Panc1 (cell line): ENCODE results near the gene MDC1. TPM values are rescaled to one million over a fixed set of nuclear protein-coding genes. Genes with fewer than 3 reads are reported as not detected.
"Not testable (repeated sequence)": the region's sequence is repeated elsewhere in the genome, so short reads cannot be mapped to it uniquely, and the experiment has no call there.

Experiments used
- ATAC-seq: fragments of 200-7000 bp; cut with Tn5 transposase; 2 replicates; pipeline ENCODE4 v1.9.1; 2020; ENCODE audit warnings: mild to moderate bottlenecking, moderate library complexity
- BruUV-seq: library from RNA; stranded (reverse); fragments of 400-500 nt; replicated peaks from 2 replicates; lab custom pipeline; 2021; lab: Mats Ljungman, UMichigan
- CTCF ChIA-PET: fragments of 300-600 bp; sonication (Branson Sonifier 250); formaldehyde crosslinking; loops from one replicate; lab custom pipeline; 2022; ENCODE audit warnings: antibody characterized with exemption; lab: Charles Lee
- POLR2A ChIA-PET: fragments of 300-600 bp; sonication (Branson Sonifier 250); formaldehyde crosslinking; loops from one replicate; lab custom pipeline; 2022; ENCODE audit warnings: antibody characterized with exemption; lab: Charles Lee
- DNase-seq: peaks from one replicate; pipeline ENCODE4 v3.0.0-alpha.2; 2010; ENCODE audit warnings: low read depth, low spot score
- H3K27ac ChIP-seq: 2 replicates; pipeline ENCODE4 v1.5.1; 2011; ENCODE audit warnings: mild to moderate bottlenecking, low read length, inconsistent platforms
- H3K27me3 ChIP-seq: fragments of 200-500 bp; sonication (Bioruptor generic); 2 replicates; pipeline ENCODE4 v1.6.0; 2014; ENCODE audit warnings: low read length, inconsistent platforms; ENCODE audit not compliant: control insufficient read depth, insufficient read depth
- H3K36me3 ChIP-seq: fragments of 200-500 bp; sonication (Bioruptor generic); 2 replicates; pipeline ENCODE4 v1.5.1; 2014; ENCODE audit warnings: inconsistent platforms, mild to moderate bottlenecking, low read length, moderate library complexity; ENCODE audit not compliant: control insufficient read depth, insufficient read depth
- H3K4me1 ChIP-seq: 2 replicates; pipeline ENCODE4 v1.5.1; 2011; ENCODE audit warnings: inconsistent platforms, mild to moderate bottlenecking, low read length, moderate library complexity; ENCODE audit not compliant: control insufficient read depth, insufficient read depth
- H3K4me3 ChIP-seq, 2 experiments: 2 replicates each; pipeline ENCODE4 v1.5.1; 2011 to 2012; ENCODE audit warnings: low read depth in 2 of 2, low read length in 2 of 2, mild to moderate bottlenecking in 2 of 2, inconsistent platforms in 1 of 2, moderate library complexity in 1 of 2
- H3K9me3 ChIP-seq: fragments of 200-500 bp; sonication (Bioruptor generic); 2 replicates; pipeline ENCODE4 v1.5.1; 2014; ENCODE audit warnings: low read depth, mild to moderate bottlenecking, inconsistent platforms, low read length, moderate library complexity; ENCODE audit not compliant: control insufficient read depth, insufficient read depth
- CTCF ChIP-seq: fragments of 450-650 bp; IDR thresholded peaks from 2 replicates; pipeline ENCODE4 v1.5.1; 2017; ENCODE audit warnings: mild to moderate bottlenecking
- POLR2AphosphoS5 ChIP-seq: IDR thresholded peaks from 2 replicates; pipeline ENCODE4 v1.6.1; 2012; ENCODE audit warnings: mild to moderate bottlenecking, low read depth, low read length, moderate library complexity
- SIN3A ChIP-seq: IDR thresholded peaks from 2 replicates; pipeline ENCODE4 v1.6.1; 2012; ENCODE audit warnings: low read depth, mild to moderate bottlenecking, low read length, moderate library complexity, borderline replicate concordance; ENCODE audit not compliant: insufficient read depth
- TCF7L2 ChIP-seq: IDR thresholded peaks from 2 replicates; pipeline ENCODE4 v1.6.1; 2011; ENCODE audit warnings: mild to moderate bottlenecking, low read depth, low read length, inconsistent platforms
- in situ Hi-C: cut with HindIII; loops from 2 replicates; pipeline ENCODE4 v1.10.0; 2016; ENCODE audit warnings: low sequenced_read_pairs, low pct_unique_long_range_greater_than_20kb
- intact Hi-C: fragments of 100-400 bp; cut with micrococcal nuclease; formaldehyde crosslinking; loops from one replicate; pipeline ENCODE4 v1.10.0; 2022; ENCODE audit not compliant: unreplicated experiment
- total RNA-seq: library from RNA; stranded (reverse); gene quantifications from one replicate; pipeline ENCODE4 v1.2.1, GENCODE V29; 2021; ENCODE audit not compliant: unreplicated experiment
- TF ChIP-seq, protein P1 (sequence below), 2 experiments: IDR thresholded peaks; 2 replicates each; pipeline ENCODE4 v1.6.1; 2011 to 2012; ENCODE audit warnings: low read depth in 2 of 2, control low read depth in 1 of 2, low read length in 1 of 2, mild to moderate bottlenecking in 1 of 2, moderate library complexity in 1 of 2; ENCODE audit not compliant: insufficient read depth in 1 of 2

The MDC1 gene
- total RNA-seq, 1 experiment from 2014 or later: 68.6 TPM

- H3K4me3 ChIP-seq: peak overlapping the region; percentile 88 to 100
- peak overlapping the region; percentile 82 for H3K27ac ChIP-seq
- POLR2A ChIA-PET: interaction anchor here (0.8 kb wide), 2 partner anchors 17 to 50 kb away, joined by 4 to 8 read pairs; partner anchors contain the start of gene DHX16
- peaks cover 35% of the 10 kb centered on the region for H3K4me1 ChIP-seq
- CTCF ChIA-PET: interaction anchor here (1.6 kb wide), 1 partner anchor 43 kb away, joined by 10 read pairs; no protein-coding TSS in a partner anchor
- no peak for DNase-seq
- in situ Hi-C loops (no loop called here), intact Hi-C loops (loop anchor here (1.0 kb wide), 1 partner anchor 41 kb away; no protein-coding TSS in a partner anchor)
- H3K27me3 ChIP-seq: no peaks in the 10 kb centered on the region
- no peaks in the 10 kb centered on the region for H3K9me3 ChIP-seq
- TF ChIP-seq CTCF (peak; percentile 97), POLR2AphosphoS5 (no peak; the same call in 1 of the 2 replicates)
- peaks cover 29% of the 10 kb centered on the region for H3K36me3 ChIP-seq
- no TSS peak for BruUV-seq
- no peak for ATAC-seq
Observed at GRCh38 chr6:30722280-30723112, 5.4 kb upstream of the MDC1 start.

- H3K36me3 ChIP-seq: peaks cover 29% of the 10 kb centered on the region
- in situ Hi-C loops, H3K9me3 ChIP-seq, BruUV-seq, H3K27me3 ChIP-seq, DNase-seq, ATAC-seq: not testable (repeated sequence)
- H3K4me1 ChIP-seq: peaks cover 35% of the 10 kb centered on the region
- ChIA-PET POLR2A (interaction anchor here (0.8 kb wide), 2 partner anchors 18 to 49 kb away, joined by 4 to 8 read pairs; partner anchors contain the start of gene DHX16), CTCF (interaction anchor here (1.6 kb wide), 1 partner anchor 43 kb away, joined by 10 read pairs; no protein-coding TSS in a partner anchor)
- H3K4me3 ChIP-seq: peak overlapping the region; percentile 88 to 100
- intact Hi-C loops: loop anchor here (1.0 kb wide), 1 partner anchor 41 kb away; no protein-coding TSS in a partner anchor
- H3K27ac ChIP-seq: peak overlapping the region; percentile 82
Observed at GRCh38 chr6:30722025-30722279, 4.9 kb upstream of the MDC1 start.

- H3K27me3 ChIP-seq: no peaks in the 10 kb centered on the region
- ChIA-PET POLR2A (interaction anchor here (0.7 to 0.8 kb wide), 4 partner anchors 18 to 122 kb away, joined by 3 to 8 read pairs (median 4); partner anchors contain the start of gene DHX16), CTCF (interaction anchor here (0.6 to 1.6 kb wide), 3 partner anchors 42 to 210 kb away, joined by 3 to 10 read pairs (median 3); no protein-coding TSS in a partner anchor)
- peak overlapping the region; percentile 88 to 100 for H3K4me3 ChIP-seq
- DNase-seq: no peak
- intact Hi-C loops: loop anchor here (1.0 kb wide), 1 partner anchor 40 kb away; no protein-coding TSS in a partner anchor
- TF ChIP-seq TCF7L2: peak; percentile 87
- no peak; the same call in 1 of the 2 replicates for TF ChIP-seq SIN3A
- TF ChIP-seq POLR2AphosphoS5: peak; percentile 88
- peak; percentile 63; the same call in 1 of the 2 replicates for TF ChIP-seq CTCF
- TF ChIP-seq, protein P1, sequence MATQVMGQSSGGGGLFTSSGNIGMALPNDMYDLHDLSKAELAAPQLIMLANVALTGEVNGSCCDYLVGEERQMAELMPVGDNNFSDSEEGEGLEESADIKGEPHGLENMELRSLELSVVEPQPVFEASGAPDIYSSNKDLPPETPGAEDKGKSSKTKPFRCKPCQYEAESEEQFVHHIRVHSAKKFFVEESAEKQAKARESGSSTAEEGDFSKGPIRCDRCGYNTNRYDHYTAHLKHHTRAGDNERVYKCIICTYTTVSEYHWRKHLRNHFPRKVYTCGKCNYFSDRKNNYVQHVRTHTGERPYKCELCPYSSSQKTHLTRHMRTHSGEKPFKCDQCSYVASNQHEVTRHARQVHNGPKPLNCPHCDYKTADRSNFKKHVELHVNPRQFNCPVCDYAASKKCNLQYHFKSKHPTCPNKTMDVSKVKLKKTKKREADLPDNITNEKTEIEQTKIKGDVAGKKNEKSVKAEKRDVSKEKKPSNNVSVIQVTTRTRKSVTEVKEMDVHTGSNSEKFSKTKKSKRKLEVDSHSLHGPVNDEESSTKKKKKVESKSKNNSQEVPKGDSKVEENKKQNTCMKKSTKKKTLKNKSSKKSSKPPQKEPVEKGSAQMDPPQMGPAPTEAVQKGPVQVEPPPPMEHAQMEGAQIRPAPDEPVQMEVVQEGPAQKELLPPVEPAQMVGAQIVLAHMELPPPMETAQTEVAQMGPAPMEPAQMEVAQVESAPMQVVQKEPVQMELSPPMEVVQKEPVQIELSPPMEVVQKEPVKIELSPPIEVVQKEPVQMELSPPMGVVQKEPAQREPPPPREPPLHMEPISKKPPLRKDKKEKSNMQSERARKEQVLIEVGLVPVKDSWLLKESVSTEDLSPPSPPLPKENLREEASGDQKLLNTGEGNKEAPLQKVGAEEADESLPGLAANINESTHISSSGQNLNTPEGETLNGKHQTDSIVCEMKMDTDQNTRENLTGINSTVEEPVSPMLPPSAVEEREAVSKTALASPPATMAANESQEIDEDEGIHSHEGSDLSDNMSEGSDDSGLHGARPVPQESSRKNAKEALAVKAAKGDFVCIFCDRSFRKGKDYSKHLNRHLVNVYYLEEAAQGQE (IDR thresholded peaks at IDR 0.05; ENCODE audit: insufficient read depth in 1 of 2, low read depth in 2 of 2, low read length in 1 of 2): 0 out of 4 replicates have a peak, but pooled peaks have one; percentile 26 to 43
- ATAC-seq: peak; percentile 25
- in situ Hi-C loops: no loop called here
- peaks cover 32% of the 10 kb centered on the region for H3K36me3 ChIP-seq
- H3K27ac ChIP-seq: peak overlapping the region; percentile 100
- peaks cover 38% of the 10 kb centered on the region for H3K4me1 ChIP-seq
- no peaks in the 10 kb centered on the region for H3K9me3 ChIP-seq
- BruUV-seq: no TSS peak
Observed at GRCh38 chr6:30721198-30722024, 4.3 kb upstream of the MDC1 start.
